Measurements from ENCODE around the gene CDKN2B-AS1.
"Not testable (repeated sequence)": the region's sequence is repeated elsewhere in the genome, so short reads cannot be mapped to it uniquely, and the experiment has no call there.

The CDKN2B-AS1 gene

GRCh38 chr9:22043928-22044327, 49.3 kb downstream of the CDKN2B-AS1 start:
- H3K9me3 Mint-ChIP-seq: no peaks in the 10 kb centered on the region
- peaks cover 21% of the 10 kb centered on the region for H3K4me1 Mint-ChIP-seq
- no peak overlapping the region for H3K4me3 Mint-ChIP-seq
- no peak overlapping the region for H3K27ac Mint-ChIP-seq
- H3K27me3 Mint-ChIP-seq: peaks cover 11% of the 10 kb centered on the region
- no peaks in the 10 kb centered on the region for H3K36me3 Mint-ChIP-seq

- peaks cover 11% of the 10 kb centered on the region for H3K27me3 Mint-ChIP-seq
- H3K4me3 Mint-ChIP-seq: no peak overlapping the region
- H3K4me1 Mint-ChIP-seq: peaks cover 21% of the 10 kb centered on the region
- H3K36me3 Mint-ChIP-seq: no peaks in the 10 kb centered on the region
- H3K27ac Mint-ChIP-seq: no peak overlapping the region
- no peaks in the 10 kb centered on the region for H3K9me3 Mint-ChIP-seq
These were observed 50.0 kb downstream of the CDKN2B-AS1 start for GRCh38 chr9:22044583-22044982.

- Mint-ChIP-seq H3K27me3 (peaks cover 11% of the 10 kb centered on the region), H3K4me3 (no peak overlapping the region), H3K27ac (no peak overlapping the region), H3K36me3 (no peaks in the 10 kb centered on the region), H3K9me3 (no peaks in the 10 kb centered on the region), H3K4me1 (peaks cover 21% of the 10 kb centered on the region)
These were observed 50.8 kb downstream of the CDKN2B-AS1 start for GRCh38 chr9:22045423-22045822.

- Mint-ChIP-seq H3K36me3 (no peaks in the 10 kb centered on the region), H3K27me3 (peaks cover 10% of the 10 kb centered on the region), H3K4me3 (no peak overlapping the region), H3K4me1 (peaks cover 23% of the 10 kb centered on the region), H3K27ac (no peak overlapping the region), H3K9me3 (no peaks in the 10 kb centered on the region)
These were observed 51.8 kb downstream of the CDKN2B-AS1 start for GRCh38 chr9:22046243-22046885.

- H3K36me3 Mint-ChIP-seq: no peaks in the 10 kb centered on the region
- H3K9me3 Mint-ChIP-seq: no peaks in the 10 kb centered on the region
- H3K27me3 Mint-ChIP-seq: peaks cover 10% of the 10 kb centered on the region
- H3K4me3 Mint-ChIP-seq: no peak overlapping the region
- H3K4me1 Mint-ChIP-seq: peaks cover 35% of the 10 kb centered on the region
- H3K27ac Mint-ChIP-seq: no peak overlapping the region
These were observed 53.0 kb downstream of the CDKN2B-AS1 start for GRCh38 chr9:22047596-22047995.

GRCh38 chr9:22049411-22049810, 54.8 kb downstream of the CDKN2B-AS1 start:
- Mint-ChIP-seq H3K4me3 (no peak overlapping the region), H3K36me3 (no peaks in the 10 kb centered on the region), H3K27me3 (peaks cover 6% of the 10 kb centered on the region), H3K9me3 (no peaks in the 10 kb centered on the region), H3K4me1 (peaks cover 45% of the 10 kb centered on the region), H3K27ac (no peak overlapping the region)

- Mint-ChIP-seq H3K36me3 (no peaks in the 10 kb centered on the region), H3K9me3 (no peaks in the 10 kb centered on the region), H3K27me3 (peaks cover 6% of the 10 kb centered on the region), H3K4me3 (peak overlapping the region; percentile 15), H3K4me1 (peaks cover 41% of the 10 kb centered on the region), H3K27ac (peak overlapping the region; percentile 12)
These were observed 56.3 kb downstream of the CDKN2B-AS1 start for GRCh38 chr9:22050924-22051323.

- Mint-ChIP-seq H3K4me3 (peak overlapping the region; percentile 33), H3K36me3 (no peaks in the 10 kb centered on the region), H3K9me3 (no peaks in the 10 kb centered on the region), H3K4me1 (peaks cover 30% of the 10 kb centered on the region), H3K27me3 (peaks cover 5% of the 10 kb centered on the region), H3K27ac (peak overlapping the region; percentile 53)
These were observed 57.9 kb downstream of the CDKN2B-AS1 start for GRCh38 chr9:22052376-22052945.

- Mint-ChIP-seq H3K4me3 (no peak overlapping the region), H3K27ac (peak overlapping the region; percentile 53), H3K36me3 (no peaks in the 10 kb centered on the region), H3K27me3 (peaks cover 5% of the 10 kb centered on the region), H3K4me1 (peaks cover 30% of the 10 kb centered on the region), H3K9me3 (no peaks in the 10 kb centered on the region)
These were observed 58.6 kb downstream of the CDKN2B-AS1 start for GRCh38 chr9:22053178-22053577.

GRCh38 chr9:22054076-22054475, 59.5 kb downstream of the CDKN2B-AS1 start:
- H3K27me3 Mint-ChIP-seq: peaks cover 1% of the 10 kb centered on the region
- H3K36me3 Mint-ChIP-seq: no peaks in the 10 kb centered on the region
- no peaks in the 10 kb centered on the region for H3K9me3 Mint-ChIP-seq
- no peak overlapping the region for H3K4me3 Mint-ChIP-seq
- no peak overlapping the region for H3K27ac Mint-ChIP-seq
- H3K4me1 Mint-ChIP-seq: peaks cover 30% of the 10 kb centered on the region

GRCh38 chr9:22054529-22054928, 59.9 kb downstream of the CDKN2B-AS1 start:
- Mint-ChIP-seq H3K27me3 (peaks cover 1% of the 10 kb centered on the region), H3K36me3 (no peaks in the 10 kb centered on the region), H3K27ac (no peak overlapping the region), H3K4me3 (no peak overlapping the region), H3K9me3 (no peaks in the 10 kb centered on the region), H3K4me1 (peaks cover 30% of the 10 kb centered on the region)

- H3K27ac Mint-ChIP-seq: no peak overlapping the region
These were observed 60.5 kb downstream of the CDKN2B-AS1 start for GRCh38 chr9:22055090-22055489.

GRCh38 chr9:22056402-22056801, 61.8 kb downstream of the CDKN2B-AS1 start:
- no peaks in the 10 kb centered on the region for H3K36me3 Mint-ChIP-seq
- H3K4me1 Mint-ChIP-seq: peaks cover 22% of the 10 kb centered on the region
- no peak overlapping the region for H3K4me3 Mint-ChIP-seq
- H3K27me3 Mint-ChIP-seq: peaks cover 4% of the 10 kb centered on the region
- H3K27ac Mint-ChIP-seq: no peak overlapping the region
- no peaks in the 10 kb centered on the region for H3K9me3 Mint-ChIP-seq

More at GRCh38 chr9:22055090-22055489, 60.5 kb downstream of the CDKN2B-AS1 start:
- Mint-ChIP-seq H3K27me3 (peaks cover 2% of the 10 kb centered on the region), H3K4me1 (peaks cover 30% of the 10 kb centered on the region), H3K4me3 (no peak overlapping the region), H3K36me3 (no peaks in the 10 kb centered on the region), H3K9me3 (no peaks in the 10 kb centered on the region)

GRCh38 chr9:22057972-22058371, 63.4 kb downstream of the CDKN2B-AS1 start:
- not testable (repeated sequence) for H3K27me3 Mint-ChIP-seq, H3K4me3 Mint-ChIP-seq, H3K27ac Mint-ChIP-seq, H3K4me1 Mint-ChIP-seq, H3K36me3 Mint-ChIP-seq, H3K9me3 Mint-ChIP-seq

GRCh38 chr9:22060831-22061383, 66.3 kb downstream of the CDKN2B-AS1 start:
- Mint-ChIP-seq H3K27me3 (peaks cover 4% of the 10 kb centered on the region), H3K36me3 (peaks cover 1% of the 10 kb centered on the region), H3K27ac (no peak overlapping the region), H3K4me3 (no peak overlapping the region), H3K9me3 (no peaks in the 10 kb centered on the region), H3K4me1 (peaks cover 31% of the 10 kb centered on the region)

GRCh38 chr9:22064957-22065356, 70.4 kb downstream of the CDKN2B-AS1 start:
- no peak overlapping the region for H3K27ac Mint-ChIP-seq

More at GRCh38 chr9:22064957-22065356, 70.4 kb downstream of the CDKN2B-AS1 start:
- no peaks in the 10 kb centered on the region for H3K9me3 Mint-ChIP-seq
- peaks cover 37% of the 10 kb centered on the region for H3K4me1 Mint-ChIP-seq
- H3K27me3 Mint-ChIP-seq: peaks cover 2% of the 10 kb centered on the region
- peaks cover 1% of the 10 kb centered on the region for H3K36me3 Mint-ChIP-seq
- H3K4me3 Mint-ChIP-seq: no peak overlapping the region
